Stimulated activated CD4-positive, alpha-beta T cell treated with anti-CD3 and anti-CD28 coated beads, Interleukin-2, amount 100 ng/mL, for 24 hours (primary cell): ENCODE measurements around the gene MAPK1.
"Not testable (repeated sequence)": the region's sequence is repeated elsewhere in the genome, so short reads cannot be mapped to it uniquely, and the experiment has no call there.

Experiments used
- DNase-seq, 2 donors: peaks; one replicate each; pipeline ENCODE4 v3.0.0-alpha.2; 2020

The MAPK1 gene

DNA sequence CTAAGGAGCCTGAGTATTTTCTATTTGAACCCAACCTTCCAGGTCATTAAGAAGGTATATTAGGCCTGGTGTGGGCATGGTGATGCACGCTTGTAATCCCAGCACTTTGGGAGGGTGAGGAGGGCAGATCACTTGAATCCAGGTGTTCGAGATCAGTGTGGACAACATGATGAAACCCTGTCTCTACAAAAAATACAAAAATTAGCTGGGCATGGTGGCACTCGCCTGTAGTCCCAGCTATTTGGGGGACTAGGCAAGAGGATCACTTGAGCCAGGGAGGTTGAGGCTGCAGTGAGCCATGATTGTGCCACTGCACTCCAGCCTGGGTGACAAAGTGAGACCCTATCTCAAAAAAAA, 50.0 kb downstream of the MAPK1 start:
- DNase-seq: not testable (repeated sequence)

DNA sequence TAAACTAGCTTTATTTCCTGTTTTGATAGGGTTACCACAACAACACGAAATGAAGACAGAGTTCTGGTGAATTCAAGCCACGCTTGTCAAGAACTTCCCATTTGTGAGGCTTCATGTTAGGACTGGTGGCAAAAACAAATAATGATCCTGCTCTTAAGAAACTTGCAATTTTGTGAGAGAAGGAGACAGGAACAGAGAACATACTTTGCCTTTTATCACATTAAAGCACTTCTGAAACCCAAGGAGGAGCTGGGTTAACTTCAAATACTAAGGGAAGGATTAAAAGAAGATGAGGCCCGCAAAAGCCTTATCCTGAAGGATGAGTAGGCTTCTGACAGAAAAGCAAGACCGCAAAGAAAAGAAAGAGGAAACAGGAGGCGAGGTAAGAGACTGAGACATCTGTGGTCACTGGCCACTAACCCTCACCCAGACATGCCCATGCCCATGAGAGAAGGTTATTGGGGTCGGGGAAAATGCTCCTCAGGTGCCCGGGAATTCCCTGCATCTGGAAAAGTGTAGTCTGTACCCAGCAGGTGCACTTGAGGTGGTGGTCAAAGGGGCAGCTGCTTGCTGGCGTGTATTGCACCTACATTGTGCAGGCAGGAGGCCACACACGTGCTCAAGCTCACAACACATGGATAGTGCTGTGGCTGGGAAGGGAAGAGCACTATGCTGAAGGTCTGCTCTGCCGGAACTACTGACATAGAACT, 50.5 kb downstream of the MAPK1 start:
- peak; percentile 12 to 24 for DNase-seq

DNA sequence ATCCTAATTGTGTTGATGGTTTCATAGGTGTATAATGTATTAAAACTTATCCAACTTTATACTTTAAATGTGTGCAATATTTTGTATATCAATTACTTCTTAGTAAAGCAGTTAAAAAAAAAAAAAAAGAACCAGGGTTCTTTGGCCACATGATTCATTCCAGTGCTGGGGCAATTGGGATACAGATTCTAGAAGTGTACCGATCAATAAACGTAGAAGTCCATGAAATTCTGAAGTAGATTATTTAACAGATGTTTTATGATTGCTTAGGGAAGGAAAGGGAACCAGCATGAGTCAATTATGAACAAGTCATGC, 51.0 kb downstream of the MAPK1 start:
- DNase-seq: no peak

DNA sequence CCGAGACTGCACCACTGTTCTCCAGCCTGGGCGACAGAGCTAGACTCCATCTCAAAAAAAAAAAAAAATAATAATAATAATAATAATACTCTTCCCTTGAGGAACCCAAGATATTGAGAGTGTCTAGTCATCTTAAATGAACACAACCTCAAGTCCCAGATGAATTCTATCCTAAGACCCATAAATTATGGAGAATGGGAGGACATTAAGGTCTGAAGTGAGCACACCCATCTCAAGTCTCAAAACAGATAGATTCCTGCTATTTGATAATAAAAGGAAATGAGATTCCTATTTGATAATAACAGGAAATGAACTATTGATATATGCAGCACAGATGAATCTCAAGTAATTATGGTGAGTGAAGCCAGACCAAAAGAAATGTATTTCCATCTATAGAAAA, 51.5 kb downstream of the MAPK1 start:
- DNase-seq: no peak

DNA sequence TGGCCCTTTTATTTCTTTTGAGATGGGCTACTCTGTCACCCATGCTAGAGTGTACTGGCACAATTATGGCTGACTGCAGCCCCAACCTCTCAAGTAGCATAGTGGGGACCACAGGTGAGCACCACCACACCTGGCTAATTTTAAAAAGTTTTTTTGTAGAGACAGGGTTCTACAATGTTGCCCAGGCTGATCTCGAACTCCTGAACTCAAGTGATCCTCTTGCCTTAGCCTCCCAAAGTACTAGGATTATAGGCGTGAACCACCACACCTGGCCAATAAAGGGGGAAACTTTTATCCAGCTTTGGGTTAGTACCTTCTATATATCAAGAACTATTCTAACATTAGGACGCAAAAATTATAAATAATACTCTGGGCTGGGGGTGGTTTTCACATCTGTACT, 52.1 kb downstream of the MAPK1 start:
- DNase-seq: no peak

DNA sequence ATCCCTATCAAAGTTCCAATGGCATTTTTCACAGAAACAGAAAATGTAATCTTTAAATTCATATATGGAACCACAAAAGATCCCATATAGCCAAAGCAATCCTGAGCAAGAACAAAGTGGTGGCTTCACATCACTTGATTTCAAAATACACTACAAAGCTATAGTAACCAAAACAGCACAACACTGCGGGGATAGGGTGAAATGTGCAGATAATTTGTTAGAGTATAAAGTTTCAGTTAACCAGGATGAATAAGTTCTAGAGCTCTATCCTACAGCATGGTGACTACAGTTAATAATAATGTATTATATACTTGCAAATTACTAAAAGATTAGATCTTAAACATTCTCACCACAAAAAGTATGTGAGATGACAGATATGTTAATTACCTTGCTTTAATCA, 55.5 kb downstream of the MAPK1 start:
- no peak for DNase-seq

DNA sequence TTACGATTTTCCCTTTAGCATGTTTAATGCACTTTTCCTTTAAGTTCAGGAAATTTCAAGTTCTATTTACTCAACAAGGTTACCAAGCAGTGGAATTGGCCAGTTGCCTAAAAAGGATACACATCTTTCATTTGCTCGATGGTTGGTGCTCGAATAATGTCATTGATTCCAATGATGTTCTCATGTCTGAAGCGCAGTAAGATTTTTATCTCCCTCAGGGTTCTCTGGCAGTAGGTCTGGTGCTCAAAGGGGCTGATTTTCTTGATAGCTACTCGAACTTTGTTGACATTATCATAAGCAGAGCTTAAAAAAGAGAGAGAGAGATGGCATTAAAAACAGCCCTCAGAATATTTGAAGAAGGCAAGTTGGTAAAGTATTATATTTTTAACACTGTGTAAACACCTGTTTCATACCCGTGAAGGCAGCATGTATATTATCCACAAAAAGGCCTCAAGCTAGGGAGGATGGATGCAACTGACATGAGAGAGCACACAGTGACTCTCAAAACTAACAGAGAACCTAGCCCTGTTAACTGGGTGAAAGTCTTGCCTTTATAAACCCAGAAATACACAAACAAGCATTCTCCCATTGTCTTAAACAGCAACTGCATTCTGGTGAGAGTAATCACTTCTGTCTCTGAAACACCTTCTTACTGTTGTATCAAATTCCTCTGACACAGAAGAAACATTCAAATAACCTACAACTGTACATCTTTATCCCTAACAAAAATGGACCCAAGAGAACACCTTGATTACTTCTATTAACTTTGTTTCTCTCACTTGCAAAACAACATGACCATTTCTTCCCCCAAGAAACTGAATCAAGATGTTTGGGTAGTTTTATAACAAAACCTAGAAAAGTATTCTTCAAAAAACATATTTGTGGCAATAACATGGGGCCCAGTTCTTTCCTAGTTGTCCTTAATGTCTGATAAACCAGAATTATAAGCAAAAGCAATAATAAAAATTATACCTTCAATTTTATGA, 59.6 kb downstream of the MAPK1 start:
- DNase-seq: no peak

DNA sequence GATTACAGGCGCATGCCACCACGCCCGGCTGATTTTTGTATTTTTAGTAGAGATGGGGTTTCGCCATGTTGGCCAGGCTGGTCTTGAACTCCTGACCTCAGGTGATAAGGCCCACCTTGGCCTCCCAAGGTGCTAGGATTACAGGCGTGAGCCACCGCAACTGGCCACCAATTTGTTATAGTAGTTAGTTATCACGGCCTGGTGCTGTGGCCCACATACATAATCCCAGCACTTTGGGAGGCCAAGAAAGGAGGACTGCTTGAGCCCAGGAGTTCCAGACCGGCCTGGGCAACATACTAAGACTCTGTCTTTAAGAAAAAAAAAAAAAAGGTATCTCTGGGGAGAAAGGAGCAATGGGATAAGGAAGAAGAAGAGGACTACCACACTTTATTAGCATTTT, 62.1 kb downstream of the MAPK1 start:
- DNase-seq: not testable (repeated sequence)

DNA sequence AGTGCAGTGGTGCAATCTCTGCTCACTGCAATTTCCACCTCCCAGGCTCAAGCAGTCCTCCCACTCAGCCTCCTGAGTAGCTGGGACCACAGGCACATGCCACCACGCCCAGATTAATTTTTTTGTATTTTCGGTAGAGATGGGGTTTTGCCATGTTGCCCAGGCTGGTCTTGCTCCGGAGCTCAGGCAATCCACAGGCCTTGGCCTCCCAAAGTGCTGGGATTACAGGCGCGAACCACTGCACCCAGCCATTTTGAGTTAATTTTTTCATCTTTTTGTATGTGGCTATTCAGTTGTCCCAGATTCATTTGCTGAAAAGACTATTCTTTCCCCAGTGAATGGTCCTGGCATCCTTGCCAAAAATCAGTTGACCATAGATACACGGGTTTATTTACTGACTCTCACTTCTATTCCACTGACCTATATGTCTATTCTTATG, 63.6 kb downstream of the MAPK1 start:
- no peak for DNase-seq

DNA sequence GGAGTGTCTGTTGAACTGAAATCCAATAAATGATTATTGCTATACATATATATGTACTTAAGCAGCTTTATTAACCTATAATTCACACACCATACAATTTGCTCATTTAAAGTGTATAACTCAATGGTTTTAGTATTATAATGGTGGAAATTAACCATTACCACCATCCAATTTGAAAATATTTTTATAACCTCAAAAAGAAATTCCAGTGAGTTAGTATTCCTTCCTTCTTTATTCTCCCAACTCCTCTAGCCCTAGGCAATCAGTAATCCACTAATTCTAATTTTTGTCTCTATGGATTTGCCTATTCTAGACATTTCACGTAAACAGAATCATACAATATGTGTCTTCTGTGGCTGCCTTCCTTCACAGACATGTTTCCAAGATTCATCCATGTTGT, 64.8 kb downstream of the MAPK1 start:
- no peak for DNase-seq

DNA sequence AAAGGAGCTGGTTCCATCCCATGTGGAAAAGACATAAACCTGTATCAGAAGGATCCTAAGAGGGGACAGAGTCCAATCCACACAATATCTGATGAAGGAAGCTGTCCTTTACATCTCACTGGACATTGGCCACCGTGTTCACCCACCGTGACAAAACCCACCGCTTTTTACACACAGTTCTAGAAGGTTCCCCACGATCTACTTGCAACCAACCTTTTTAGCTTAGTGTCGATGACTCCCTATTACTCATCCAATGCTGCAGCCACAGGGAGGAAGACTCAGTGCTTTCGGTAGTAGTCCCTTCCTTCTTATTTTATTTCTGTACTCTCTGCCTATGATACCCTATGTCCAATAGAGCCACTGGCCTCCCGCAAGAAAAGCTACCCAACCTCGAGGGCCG, 65.4 kb downstream of the MAPK1 start:
- DNase-seq: no peak

DNA sequence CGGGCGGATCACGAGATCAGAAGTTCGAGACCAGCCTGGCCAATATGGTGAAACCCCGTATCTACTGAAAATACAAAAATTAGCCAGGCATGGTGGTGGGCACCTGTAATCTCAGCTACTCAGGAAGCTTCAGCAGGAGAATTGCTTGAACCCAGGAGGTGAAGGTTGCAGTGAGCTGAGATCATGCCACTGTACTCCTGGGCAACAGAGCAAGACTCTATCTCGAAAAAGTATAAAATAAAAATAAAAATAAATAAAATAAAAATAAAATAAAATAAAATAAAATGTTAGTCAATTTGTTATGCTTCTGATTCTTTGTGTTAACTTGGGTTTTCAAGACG, 66.2 kb downstream of the MAPK1 start:
- DNase-seq: not testable (repeated sequence)

DNA sequence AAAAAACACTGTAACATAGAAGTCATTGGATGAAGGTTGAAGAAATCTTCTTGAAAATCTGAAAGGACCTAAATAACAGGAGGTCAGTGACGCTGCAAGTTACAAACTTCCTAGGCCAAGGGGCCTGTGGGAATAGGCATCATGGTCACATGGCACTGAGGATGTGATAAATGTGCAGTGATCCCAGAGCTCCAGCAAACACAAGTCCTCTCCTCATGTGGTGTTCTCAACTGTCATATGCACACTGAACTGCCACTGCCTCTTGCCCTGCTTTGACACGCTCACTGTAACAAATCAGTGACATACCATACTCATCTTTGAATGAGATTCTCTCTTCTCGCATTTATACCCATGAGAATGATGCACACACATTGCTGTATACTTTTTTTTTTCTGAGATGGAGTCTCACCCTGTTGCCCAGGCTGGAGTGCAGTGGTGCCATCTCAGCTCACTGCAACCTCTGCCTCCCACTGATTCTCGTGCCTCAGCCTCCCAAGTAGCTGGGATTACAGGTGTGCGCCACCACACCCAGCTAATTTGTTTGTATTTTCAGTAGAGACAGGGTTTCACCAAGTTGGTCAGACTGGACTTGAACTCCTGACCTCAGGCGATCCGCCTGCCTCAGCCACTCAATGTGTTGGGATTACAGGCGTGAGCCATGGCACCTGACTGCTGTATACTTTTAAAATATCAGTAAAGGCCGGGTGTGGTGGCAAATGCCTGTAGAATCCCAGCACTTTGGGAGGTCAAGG, 66.7 kb downstream of the MAPK1 start:
- no peak for DNase-seq

DNA sequence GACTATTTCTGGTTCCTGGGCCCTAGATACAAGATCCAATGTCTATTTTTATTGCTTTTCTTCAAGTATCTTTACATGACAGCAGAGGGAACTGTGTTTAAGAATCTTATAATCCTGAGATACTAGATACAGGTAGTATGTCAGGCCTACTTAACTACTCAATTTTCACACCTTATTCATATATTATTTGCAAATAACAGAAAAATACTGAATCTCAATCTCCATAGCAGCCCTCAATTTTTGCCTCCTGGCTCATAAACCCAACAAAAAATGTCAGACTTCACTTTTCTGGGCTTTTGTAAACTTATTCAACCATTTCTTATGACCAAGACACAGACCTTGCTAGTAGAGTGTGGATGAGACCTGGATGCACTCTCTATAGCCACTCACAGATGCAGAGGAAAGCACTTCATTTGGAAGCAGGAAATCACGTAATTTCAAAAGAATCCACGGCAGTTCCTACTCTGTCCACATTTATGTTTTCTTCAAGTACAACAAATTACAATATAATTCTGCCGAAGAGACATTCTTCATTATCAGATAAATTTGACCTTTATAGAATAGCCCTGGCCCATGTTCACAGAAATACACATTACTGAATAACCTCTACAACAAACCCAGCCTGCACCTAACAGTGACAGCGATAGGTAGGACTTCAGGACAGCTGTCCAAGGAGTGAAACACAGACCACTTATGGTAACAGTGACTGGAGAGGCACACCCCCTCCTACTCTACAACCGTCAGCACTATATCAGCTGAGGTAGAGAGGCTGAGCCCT, 69.8 kb downstream of the MAPK1 start:
- DNase-seq: no peak

DNA sequence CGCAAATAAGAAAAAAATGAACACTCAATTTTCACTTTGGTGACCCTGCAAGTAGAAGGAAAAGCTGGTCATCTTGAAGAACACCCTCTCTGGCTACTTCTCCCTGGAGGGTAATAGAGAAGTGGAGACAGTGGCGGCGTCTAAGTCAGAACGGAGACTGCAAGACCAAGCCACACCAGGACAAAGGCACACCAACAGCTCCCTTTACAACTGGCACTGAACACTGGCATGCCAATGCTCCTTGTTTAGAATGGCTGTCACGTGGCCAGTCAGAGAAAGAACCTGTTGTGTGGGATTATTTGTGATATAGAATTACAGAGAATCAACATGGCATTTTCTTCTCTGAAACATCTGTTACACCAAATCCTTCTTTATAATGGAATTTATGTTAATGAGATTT, 70.6 kb downstream of the MAPK1 start:
- no peak for DNase-seq

DNA sequence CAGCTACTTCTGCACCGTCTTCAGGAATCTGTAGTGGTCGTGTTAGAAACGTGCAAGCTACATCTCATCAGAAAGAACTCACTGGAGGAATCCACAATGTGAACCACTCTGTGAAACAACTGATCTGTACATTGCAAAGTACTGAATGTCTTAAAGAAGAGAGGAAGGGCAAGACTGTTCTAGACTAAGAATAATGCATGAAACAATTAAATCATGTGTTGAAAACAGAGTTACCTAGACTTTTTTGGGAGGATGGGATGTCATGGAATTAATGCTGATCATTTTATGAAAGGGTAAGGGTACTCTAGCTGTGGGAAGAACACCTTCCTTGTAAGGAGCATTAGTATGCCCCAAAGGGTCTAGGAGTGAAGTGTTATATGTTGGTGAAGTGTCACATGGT, 71.2 kb downstream of the MAPK1 start:
- no peak for DNase-seq

DNA sequence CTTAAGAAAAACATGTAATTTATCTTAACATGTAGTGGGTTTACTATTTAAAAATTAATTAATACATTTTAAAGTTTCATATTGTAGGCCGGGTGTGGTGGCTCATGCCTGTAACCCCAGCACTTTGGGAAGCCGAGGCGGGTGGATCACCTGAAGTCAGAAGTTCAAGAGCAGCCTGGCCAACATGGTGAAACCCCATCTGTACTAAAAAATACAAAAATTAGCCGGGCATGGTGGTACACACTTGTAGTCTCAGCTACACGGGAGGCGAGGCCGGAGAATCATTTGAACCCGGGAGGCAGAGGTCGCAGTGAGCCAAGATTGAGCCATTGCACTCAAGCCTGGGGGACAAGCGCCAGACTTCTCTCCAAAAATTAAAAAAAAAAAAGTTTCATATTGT, 73.7 kb downstream of the MAPK1 start:
- not testable (repeated sequence) for DNase-seq

DNA sequence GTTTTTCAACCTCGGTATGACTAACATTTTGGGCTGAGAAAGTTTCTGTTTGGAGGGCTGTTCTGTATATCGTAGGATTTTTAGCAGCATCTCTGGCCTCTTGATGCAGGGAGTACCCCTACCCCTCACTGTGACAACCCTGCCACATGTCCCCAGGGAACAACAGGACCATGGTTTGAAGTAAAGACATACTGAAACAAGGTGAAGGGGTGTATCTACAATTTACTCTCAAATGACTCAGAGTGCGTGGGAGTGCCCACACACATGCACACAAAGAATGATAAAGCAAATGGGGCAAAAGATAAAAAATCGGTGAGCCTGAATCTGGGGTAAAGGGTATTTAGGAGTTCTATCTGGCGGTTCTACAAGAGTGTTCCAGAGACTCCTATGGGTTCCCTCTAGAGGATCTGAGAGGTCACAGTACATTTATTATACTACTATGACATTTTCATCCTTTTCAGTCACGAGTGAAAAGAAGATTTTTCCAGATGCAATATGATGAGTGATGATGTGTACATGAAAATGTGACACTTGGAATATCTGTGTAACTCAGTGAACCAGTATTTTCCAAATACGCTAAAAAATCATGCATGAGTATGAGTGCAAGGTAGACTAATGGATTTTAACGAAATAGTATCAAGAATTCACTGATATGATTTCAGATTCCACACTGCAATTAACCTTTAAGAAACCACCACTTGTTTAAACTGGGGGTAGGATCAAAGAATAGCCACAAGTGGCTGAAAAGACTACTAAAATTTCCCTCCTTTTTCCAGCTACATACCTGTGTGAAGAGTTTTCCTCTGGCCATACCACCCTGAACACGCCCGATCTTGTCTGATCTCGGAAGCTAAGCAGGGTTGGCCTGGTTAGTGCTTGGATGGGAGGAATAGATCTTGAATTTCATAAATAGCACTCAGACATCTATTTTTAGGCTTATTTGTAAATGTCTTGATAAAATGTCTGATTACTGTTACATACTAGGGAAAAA, 75.5 kb downstream of the MAPK1 start:
- DNase-seq: peak; percentile 59 to 67

DNA sequence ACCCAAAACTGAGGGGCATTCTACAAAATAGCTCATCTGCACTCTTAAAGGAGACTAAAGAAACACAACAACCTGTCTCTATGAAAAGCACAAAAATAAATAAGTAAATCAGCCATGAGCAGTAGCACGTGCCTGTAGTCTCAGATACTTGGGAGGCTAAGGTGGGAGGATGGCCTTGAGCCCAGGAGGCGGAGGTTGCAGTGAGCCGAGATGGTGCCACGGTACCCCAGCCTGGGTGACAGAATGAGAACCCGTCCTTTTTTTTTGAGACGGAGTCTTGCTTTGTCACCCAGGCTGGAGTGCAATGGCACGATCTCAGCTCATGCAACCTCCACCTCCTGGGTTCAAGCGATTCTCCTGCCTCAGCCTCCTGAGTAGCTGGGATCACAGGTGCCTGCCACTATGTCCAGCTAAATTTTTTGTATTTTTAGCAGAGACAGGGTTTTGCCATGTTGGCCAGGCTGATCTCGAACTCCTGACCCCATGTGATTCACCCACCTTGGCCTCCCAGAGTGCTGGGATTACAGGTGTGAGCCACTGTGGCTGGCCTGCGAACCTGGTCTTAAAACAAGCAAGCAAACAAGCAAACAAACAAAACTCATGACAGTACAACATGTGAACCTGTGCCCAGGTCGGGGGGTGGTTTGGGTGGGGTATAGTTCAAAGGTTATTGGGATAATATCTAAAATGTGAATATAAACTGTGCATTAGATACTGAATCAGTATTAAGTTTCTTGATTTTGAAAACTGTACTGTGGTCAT, 76.4 kb downstream of the MAPK1 start:
- peak in 1 of 2 donors; percentile 11 for DNase-seq

DNA sequence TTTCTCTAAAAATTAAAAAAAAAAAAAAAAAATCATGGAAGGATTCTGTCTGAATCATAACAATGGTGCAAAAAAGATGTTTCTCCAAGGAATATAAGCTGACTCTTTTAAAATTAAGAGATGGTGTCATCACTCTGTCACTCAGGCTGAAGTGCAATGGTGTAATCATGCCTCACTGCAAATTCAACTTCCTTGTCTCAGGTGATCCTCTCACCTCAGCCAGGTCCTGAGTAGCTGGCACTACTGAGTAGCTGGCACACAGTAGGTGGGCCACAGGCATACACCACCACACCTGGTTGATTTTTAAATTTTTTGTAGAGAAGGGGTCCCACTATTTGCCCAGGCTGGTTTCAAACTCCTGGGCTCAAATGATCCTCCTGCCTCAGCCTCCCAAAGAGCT, 77.1 kb downstream of the MAPK1 start:
- DNase-seq: no peak

DNA sequence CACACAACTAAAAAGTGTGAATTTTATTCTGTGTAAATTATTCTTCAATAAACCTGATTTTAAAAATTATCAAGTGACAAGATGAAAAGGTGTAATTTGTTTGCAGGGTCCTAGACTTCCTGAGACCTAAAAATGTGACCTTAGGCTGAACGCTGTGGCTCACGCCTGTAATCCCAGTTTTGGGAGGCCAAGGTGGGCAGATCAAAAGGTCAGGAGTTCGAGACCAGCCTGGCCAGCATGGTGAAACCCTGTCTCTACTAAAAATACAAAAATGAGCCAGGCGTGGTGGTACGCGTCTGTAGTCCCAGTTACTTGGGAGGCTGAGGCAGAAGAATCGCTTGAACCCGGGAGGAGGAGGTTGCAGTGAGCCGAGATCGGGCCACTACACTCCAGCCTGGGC, 79.9 kb downstream of the MAPK1 start:
- not testable (repeated sequence) for DNase-seq
